GM12892 (cell line): ENCODE data around the gene SAYSD1.
A peak's percentile ranks its signal among the peaks of the same experiment; 100 is the strongest.
"Not testable (repeated sequence)": the region's sequence is repeated elsewhere in the genome, so short reads cannot be mapped to it uniquely, and the experiment has no call there.

ENCODE experiments used
- DNase-seq: peaks from one replicate; pipeline ENCODE4 v3.0.0; 2011; ENCODE audit not compliant: insufficient read length
- FAIRE-seq: peaks from 2 replicates; lab custom pipeline; 2011; peaks lifted over from hg19 to GRCh38; lab: Jason Lieb, UNC
- POLR2A ChIP-seq: IDR thresholded peaks from 2 replicates; pipeline ENCODE4 v1.6.1; 2011; ENCODE audit warnings: low read depth, low read length, control low read depth
- POLR2AphosphoS5 ChIP-seq: IDR thresholded peaks from 2 replicates; pipeline ENCODE4 v1.6.1; 2011; ENCODE audit warnings: low read depth, low read length, control low read depth
- TAF1 ChIP-seq: IDR thresholded peaks from 2 replicates; pipeline ENCODE4 v1.6.1; 2011; ENCODE audit warnings: low read depth, mild to moderate bottlenecking, control low read depth, low read length, borderline replicate concordance

Gene SAYSD1

GRCh38 chr6:39137245-39137644 lies 22.3 kb upstream of the SAYSD1 start:
- DNase-seq (no peak), FAIRE-seq (peak; percentile 14)
- TF ChIP-seq POLR2AphosphoS5: no peak
- TF ChIP-seq TAF1: no peak
- no peak for TF ChIP-seq POLR2A

- DNase-seq, FAIRE-seq: not testable (repeated sequence)
Measured at GRCh38 chr6:39136207-39136606, 21.2 kb upstream of the SAYSD1 start.

- FAIRE-seq, DNase-seq: not testable (repeated sequence)
Measured at GRCh38 chr6:39134761-39135160, 19.8 kb upstream of the SAYSD1 start.

- no peak for DNase-seq
- TF ChIP-seq POLR2A (no peak), POLR2AphosphoS5 (no peak), TAF1 (no peak)
- FAIRE-seq: no peak
Measured at GRCh38 chr6:39130691-39131090, 15.7 kb upstream of the SAYSD1 start.

- no peak for FAIRE-seq
- TF ChIP-seq POLR2A: no peak
- TF ChIP-seq TAF1: no peak
- no peak for TF ChIP-seq POLR2AphosphoS5
- DNase-seq: no peak
Measured at GRCh38 chr6:39128832-39129231, 13.8 kb upstream of the SAYSD1 start.

- FAIRE-seq (no peak), DNase-seq (no peak)
- no peak for TF ChIP-seq TAF1
- TF ChIP-seq POLR2AphosphoS5: no peak
- TF ChIP-seq POLR2A: no peak
Measured at GRCh38 chr6:39128106-39128505, 13.1 kb upstream of the SAYSD1 start.

GRCh38 chr6:39124114-39124513 lies 9.1 kb upstream of the SAYSD1 start:
- FAIRE-seq: no peak

GRCh38 chr6:39118921-39119320 lies 3.9 kb upstream of the SAYSD1 start:
- TF ChIP-seq POLR2A (no peak), TAF1 (no peak), POLR2AphosphoS5 (no peak)
- FAIRE-seq: no peak
- DNase-seq: no peak

More at GRCh38 chr6:39124114-39124513, 9.1 kb upstream of the SAYSD1 start:
- TF ChIP-seq TAF1 (no peak), POLR2AphosphoS5 (no peak), POLR2A (no peak)
- DNase-seq: no peak

- TF ChIP-seq POLR2AphosphoS5 (no peak), POLR2A (no peak), TAF1 (no peak)
- DNase-seq: no peak
- FAIRE-seq: no peak
Measured at GRCh38 chr6:39114388-39114703, 640 bp downstream of the SAYSD1 start.

GRCh38 chr6:39113788-39114187 lies 1.2 kb downstream of the SAYSD1 start:
- no peak for FAIRE-seq
- DNase-seq: no peak
- TF ChIP-seq POLR2A (no peak), POLR2AphosphoS5 (no peak), TAF1 (no peak)

- TF ChIP-seq POLR2AphosphoS5 (no peak), TAF1 (no peak), POLR2A (no peak)
- no peak for DNase-seq
- no peak for FAIRE-seq
Measured at GRCh38 chr6:39111280-39111679, 3.7 kb downstream of the SAYSD1 start.

GRCh38 chr6:39108041-39108839 lies 6.7 kb downstream of the SAYSD1 start:
- no peak for TF ChIP-seq POLR2A
- no peak for TF ChIP-seq POLR2AphosphoS5
- no peak for TF ChIP-seq TAF1
- FAIRE-seq (no peak), DNase-seq (no peak)

- FAIRE-seq (no peak), DNase-seq (no peak)
- TF ChIP-seq POLR2AphosphoS5: no peak
- TF ChIP-seq TAF1: no peak
Measured at GRCh38 chr6:39107641-39108040, 7.3 kb downstream of the SAYSD1 start.
